22Rv1 (cell line): ENCODE measurements around the gene ARHGDIA.

Experiments used
- ZFX ChIP-seq: fragments of 450-650 bp; IDR thresholded peaks from 2 replicates; pipeline ENCODE4 v1.6.1; 2017; ENCODE audit warnings: antibody characterized with exemption, borderline replicate concordance
- TF ChIP-seq, protein P1 (sequence below): fragments of 450-650 bp; IDR thresholded peaks from 2 replicates; pipeline ENCODE4 v1.5.1; 2017; ENCODE audit warnings: mild to moderate bottlenecking

DNA sequence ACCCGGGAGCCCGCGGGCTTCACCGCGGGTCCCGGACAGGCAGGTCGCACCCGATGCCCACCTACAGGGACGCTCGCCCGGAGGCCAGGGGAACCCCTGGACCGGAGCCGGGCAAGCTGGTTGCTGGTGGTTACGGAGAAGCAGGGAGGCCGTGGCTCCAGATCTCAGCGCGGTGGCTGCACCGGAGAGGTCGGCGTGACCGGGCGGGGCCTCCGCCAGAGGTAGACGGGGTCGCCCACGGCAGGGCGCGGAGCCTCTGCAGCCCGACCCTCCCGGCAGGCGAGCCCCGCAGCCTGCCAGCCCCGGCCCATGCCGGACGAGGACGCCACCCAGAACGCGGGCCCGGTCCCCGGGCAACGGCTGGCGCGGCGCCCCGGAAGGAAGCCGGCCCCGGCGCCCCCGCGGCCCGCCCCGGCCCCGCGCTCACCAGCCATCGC lies 39.7 kb upstream of the ARHGDIA start:
- TF ChIP-seq, protein P1, sequence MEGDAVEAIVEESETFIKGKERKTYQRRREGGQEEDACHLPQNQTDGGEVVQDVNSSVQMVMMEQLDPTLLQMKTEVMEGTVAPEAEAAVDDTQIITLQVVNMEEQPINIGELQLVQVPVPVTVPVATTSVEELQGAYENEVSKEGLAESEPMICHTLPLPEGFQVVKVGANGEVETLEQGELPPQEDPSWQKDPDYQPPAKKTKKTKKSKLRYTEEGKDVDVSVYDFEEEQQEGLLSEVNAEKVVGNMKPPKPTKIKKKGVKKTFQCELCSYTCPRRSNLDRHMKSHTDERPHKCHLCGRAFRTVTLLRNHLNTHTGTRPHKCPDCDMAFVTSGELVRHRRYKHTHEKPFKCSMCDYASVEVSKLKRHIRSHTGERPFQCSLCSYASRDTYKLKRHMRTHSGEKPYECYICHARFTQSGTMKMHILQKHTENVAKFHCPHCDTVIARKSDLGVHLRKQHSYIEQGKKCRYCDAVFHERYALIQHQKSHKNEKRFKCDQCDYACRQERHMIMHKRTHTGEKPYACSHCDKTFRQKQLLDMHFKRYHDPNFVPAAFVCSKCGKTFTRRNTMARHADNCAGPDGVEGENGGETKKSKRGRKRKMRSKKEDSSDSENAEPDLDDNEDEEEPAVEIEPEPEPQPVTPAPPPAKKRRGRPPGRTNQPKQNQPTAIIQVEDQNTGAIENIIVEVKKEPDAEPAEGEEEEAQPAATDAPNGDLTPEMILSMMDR: no peak
- no peak for TF ChIP-seq ZFX
